GM19035 (cell line): ENCODE data around the gene B3GAT3.
"Not testable (repeated sequence)": the region's sequence is repeated elsewhere in the genome, so short reads cannot be mapped to it uniquely, and the experiment has no call there.

Source experiments
- ATAC-seq: cut with Tn5 transposase; IDR thresholded peaks from one replicate; pipeline ENCODE4 v1.9.1; 2021; ENCODE audit not compliant: unreplicated experiment

B3GAT3 gene

DNA sequence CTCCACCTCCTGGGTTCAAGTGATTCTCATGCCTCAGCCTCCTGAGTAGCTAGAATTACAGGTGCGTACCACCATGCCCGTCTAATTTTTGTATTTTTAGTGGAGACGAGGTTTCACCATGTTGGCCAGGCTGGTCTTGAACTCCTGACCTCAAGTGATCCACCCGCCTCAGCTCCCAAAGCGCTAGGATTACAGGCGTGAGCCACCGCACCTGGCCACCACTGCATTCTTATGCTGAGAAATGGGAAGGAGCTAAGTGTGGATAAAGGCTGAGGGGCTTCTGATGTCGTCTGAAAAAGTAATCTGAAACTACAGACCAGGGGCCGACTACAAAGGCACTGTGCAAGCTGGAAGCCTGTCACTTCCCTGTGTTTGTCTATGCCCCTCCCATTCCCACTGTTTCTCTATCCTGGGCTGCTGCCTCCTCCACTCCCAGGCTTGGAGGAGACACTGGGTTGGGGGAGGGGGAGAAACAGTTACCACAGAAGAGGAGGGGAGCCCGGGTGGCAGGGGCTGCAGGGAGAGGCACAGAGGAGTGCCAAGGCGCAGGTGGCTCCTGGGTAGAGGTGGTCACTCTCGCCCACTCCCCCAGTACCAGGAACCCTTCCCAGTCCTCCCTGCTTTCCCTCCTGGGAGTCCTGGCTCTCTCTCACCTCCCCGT is 17.2 kb downstream of the B3GAT3 start:
- ATAC-seq: no peak

DNA sequence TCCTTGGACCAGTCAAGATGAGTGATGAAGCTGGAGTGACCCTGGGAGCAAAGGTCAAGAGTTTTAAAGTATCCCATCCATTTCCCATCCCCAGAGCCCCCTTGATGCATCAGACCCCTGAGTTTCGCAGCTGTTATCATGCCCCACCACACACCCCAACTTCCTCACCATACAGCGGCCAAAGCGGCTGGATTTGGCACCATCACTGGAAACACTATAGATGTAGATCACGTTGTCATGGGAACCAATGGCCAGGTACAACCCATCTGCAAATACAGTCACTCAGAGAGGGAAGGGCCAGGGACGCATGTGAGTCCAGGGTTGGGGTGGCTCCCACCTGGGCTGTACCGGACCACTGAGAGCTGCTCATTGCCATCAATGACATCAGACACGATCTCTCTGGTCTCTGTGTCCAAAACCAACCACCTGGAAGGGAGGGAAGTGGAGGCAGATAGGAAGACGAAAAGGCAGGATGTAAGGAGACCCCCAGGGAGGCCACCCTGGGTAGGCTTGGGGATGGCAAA is 17.9 kb downstream of the B3GAT3 start:
- no peak for ATAC-seq

DNA sequence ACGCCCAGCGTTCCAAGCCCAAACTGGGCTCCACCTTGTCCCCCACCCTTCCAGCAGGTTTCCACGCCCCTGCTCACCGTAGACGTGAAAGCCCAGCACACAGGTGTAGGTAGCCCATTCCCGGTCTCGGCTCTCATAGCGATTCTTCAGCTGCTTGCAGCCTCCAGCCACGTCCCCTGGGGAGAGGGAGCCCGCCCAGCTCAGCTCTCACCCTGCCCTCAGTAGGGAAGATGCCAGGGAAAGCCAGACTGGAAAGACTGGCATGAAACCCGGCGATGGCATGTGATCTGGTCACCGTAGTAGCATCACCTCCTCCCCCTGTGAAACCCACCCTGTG is 18.7 kb downstream of the B3GAT3 start:
- ATAC-seq: no peak

DNA sequence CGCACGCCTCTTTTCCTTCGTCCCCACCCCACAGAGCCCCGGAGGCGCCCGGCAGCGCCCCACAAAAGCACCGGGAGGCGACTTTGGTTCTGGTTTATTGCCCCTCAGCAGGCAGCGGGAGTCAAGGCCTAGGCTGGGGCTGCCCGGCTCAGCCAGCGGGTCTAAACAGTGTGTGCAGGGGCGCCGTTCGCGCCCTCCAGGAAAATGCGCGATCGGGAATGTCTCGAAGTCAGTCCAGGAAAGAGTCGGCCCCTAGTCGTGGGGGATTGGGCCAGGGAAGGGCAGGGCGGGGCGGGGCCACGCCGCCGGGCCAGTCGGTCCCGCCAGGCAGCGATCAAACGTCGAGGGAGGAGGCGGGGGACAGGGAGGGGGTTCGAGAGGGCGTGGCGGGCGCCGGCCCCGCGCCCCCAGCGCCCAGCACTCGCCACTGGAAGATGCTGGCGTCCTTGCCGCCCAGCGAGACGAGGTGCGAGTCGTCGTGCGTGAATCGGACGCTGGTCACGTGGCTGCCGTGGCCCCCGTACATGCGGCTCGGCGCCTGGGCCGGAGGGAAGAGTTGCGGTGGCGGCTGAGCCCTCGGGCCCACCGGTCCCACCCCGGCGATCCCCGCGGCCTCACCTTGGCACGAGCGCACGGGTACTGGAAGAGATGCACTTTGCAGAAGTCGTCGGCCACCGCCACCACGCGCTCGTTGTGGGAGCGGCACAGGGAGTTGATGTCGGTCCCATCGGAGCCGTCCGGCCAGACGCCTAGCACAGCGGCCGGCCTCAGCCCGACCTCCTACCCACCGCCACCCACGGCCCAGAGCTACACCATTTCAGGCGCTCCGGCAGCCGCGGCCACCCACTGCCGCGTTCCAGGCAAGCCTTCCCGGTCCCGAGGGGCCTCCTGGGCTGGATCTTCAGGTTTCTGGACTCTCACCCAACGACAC is 19.4 kb downstream of the B3GAT3 start:
- ATAC-seq: no peak

DNA sequence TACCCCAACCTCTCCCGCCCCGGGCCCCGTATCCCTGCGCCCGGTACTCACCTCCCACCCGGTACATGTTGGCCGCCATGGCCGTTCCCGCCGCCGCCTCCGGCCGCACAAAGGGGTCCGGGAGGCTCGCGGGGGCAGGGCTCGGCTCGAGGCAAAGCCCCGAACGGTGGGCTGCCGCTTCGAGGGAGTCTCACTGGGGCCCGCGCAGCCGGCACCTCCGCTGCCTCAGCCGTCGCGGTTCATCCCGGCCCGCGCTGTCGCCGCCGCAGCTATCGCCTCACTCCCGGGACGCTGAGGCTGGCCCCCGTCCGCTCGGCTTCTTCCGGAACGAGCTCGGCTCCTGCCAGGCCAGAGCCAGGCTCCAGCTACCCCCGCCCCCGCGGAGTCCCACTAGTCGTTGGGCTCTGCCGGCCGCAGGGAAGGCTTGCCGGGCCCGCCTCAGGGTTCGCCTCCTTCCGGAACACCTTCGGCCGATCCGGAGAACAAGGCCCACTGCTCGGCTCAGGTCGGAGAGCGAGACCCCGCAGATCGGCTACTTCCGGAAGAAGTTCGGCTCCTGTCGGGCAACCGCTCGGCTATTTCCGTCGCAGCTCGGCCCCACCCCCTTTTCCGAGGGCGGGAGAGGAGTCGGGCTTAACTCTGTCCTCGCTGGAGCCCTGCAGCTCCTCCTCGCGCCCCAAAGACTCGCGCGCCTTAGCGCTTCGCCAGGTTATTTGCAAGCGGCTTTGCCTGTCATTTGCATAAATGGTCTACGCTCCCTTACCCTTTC is 20.2 kb downstream of the B3GAT3 start, which contains the start of gene MTA2:
Gene MTA2, minus strand, starts transcription at position 494 of the 769 bp plus-strand sequence. Its CDS starts 415 bp downstream, at position 79.
- peak; percentile 80 for ATAC-seq

DNA sequence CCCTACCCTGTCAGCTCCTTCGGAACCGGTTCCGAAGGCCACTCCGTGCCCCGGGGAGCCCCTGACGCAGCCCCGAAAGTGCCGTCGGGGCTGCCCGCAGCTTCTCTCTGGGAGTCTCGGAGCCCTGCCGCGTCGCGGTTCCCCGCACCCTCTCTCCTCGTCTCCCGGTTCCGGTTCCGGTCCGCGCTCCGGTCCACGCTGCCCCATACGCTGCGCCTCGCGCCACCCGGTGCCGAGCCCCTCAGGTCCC is 20.7 kb downstream of the B3GAT3 start:
- no peak for ATAC-seq

DNA sequence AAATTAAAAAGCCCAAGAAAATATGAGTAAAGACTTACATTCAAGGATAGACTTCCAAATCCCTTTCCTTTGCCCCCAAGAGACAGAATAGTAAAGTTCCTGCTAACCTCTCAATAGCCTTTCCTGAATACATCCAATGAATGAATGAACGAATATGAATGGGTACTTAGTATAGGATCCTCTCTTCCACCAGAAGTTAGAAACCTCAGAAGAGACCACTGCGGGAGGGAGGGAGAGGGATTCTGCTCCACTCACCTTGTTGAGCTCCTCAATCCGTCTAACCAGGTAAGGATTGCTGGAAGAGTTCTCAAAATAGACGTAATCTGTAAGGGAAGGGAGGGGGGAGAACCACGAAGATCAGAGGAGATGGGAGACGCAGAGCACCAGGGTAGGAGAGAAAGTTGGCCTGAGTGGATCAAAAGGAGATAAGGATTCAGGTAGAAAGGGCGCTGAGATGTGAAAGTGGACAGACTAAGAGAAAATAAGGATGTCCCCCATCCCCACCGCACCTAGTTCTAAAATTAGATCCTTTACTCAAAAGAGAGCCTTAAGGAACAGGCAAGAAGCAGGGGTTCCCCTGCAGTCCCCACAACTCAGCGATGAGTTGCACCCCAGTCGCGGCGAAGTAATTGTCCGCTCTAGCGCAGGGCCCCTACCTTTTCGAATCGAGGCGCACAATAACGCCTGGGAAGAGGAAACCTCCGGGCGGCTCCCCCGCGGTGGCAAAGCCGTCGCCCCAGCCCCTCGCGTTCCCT is 21.2 kb downstream of the B3GAT3 start:
- ATAC-seq: no peak

DNA sequence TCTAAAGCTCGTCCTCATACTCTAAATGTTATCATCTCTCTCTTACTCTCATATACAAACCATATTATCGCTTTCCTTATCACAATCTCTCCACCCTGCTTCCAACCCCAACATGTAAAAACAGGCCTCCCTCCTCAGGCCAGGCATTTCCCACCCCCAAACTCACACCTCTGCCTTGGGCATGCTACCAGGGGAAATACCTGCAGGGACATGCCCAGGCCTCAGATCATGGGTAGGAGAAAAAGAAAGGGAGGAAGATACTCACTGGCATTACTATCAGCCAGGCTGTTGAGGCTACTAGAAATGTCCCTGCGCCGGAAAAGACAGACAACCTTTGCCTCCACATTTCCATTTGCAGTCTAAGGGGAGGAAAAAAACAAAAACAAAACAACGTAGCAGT is 21.9 kb downstream of the B3GAT3 start:
- ATAC-seq: no peak

DNA sequence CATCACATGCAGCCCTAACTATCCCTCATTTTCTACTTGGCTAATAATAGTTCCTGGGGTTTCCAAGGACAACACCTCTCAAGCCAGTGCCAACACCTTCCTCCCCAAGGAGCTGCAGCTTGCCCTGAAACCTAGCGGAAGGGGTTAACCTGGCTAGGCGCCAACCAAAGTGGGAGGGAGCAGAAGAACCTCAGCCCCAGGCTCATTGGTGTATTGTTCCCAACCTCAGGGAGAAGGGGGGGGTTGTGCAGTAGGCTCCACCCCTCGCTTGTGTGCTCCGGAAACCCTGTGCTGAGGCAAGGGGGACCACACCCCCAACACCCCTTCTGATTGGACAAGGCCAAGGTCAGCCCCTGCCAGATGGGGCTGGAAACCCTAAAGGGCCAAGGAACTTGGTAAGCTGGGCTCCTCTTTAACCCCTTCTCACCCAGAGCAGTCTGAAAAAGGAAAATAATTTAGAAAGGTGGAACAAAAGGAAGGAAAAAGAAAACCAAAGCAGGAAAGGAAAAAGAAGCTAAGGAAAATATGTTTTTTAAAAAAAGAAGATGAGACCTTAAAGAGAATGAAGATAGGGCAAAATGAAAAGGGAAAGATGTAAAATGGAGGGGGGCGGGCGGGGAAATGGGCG is 22.6 kb downstream of the B3GAT3 start:
- ATAC-seq: peak; percentile 54

DNA sequence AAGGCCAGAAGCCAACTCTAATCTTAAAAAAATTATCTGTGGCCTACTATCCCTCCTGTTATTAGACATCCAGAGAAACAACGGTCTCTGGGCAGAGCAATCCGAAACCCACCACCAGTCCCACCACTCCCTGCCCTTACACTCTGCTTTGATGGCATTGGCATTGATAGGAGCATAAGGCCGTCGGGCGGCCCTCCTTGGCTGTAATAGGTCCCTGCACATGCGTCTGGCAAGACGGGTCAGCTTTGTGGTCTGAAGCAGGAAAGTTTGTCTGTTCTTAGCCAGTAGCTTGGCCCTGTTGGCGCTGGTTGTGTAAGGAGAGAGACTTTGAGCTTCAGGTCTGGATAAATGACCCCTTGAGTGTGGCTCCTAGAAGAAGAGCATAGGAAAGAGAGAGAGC is 26.7 kb downstream of the B3GAT3 start:
- no peak for ATAC-seq

DNA sequence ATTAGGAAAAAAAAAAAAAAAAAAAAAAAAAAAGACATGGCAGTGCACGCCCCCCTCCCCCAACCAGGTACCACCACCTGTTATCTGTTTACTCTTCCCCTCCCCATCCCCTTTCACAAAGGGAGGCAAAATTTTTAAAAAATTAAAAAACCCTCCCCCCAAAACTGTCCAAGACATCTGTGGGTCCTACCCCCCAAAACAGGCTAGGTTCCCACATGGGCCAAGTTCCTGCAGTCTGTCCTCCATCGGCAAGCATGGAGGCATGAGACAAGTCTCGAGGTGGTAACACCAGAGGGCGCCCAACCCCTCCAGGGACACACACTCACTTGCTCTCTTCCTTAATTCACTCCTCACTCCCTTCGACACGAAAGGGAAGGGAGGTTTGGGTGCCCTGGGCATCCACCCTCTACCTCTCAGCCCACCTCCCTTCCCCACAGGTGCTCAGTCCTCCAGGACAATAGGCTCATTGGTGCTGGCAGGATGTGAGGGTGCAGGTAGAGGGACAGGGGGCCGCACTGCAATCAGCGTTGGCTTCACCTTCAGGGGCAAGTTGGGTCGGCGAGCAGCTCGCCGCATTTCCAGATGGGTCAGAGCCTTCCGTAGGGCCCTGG is 28.2 kb downstream of the B3GAT3 start:
- no peak for ATAC-seq

DNA sequence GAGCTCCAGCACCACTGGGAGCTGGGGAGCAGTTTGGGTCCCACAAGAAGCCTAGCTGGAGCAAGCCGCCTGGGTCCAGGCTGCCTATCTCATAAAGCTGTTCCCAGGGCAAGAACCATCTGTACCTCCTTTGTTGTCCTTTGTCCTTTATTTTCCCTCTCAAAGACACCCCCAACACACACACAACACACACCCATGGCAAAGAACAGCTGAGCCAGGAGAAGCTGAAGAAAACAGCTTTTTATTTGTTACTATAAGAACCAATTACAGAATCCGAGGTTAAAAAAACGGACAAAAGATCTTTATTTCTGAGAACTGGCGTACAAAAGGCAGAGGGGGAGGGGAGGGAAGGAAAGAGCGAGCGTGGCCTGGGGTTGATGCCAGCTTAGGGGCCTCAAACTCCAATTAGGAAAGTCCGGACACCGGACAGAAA is 28.8 kb downstream of the B3GAT3 start:
- no peak for ATAC-seq

DNA sequence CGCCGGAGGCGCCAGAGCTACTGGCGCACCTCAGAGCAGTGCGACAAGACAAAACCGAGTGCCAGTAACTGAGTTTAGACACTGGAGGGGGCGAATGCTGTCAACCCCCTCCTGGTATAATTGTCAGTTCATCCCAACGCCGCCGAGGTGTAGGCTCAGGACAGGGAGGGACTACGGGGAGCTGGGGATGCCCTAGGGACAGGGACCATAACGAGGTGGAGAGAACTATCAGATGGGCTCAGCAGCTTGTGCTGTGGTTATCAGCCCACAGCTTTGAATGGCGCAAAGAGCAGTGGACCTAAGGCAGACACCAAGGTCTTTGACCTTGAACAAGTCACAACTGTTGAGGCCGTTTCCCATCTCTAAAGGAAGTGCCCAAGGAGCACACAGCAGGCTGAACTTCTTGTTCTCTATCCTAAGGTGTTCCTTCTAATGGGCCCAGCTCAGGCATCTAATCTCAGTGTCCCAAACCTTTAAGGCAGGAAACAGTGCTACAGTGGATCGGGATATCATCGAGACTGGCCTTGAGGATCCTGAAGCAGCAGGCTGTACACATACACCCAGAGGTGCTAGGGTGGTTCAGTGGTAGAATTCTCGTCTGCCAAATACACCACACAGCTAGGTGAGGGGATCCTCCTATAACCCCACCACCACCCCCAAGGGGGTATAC is 29.5 kb downstream of the B3GAT3 start:
- peak; percentile 0 for ATAC-seq

DNA sequence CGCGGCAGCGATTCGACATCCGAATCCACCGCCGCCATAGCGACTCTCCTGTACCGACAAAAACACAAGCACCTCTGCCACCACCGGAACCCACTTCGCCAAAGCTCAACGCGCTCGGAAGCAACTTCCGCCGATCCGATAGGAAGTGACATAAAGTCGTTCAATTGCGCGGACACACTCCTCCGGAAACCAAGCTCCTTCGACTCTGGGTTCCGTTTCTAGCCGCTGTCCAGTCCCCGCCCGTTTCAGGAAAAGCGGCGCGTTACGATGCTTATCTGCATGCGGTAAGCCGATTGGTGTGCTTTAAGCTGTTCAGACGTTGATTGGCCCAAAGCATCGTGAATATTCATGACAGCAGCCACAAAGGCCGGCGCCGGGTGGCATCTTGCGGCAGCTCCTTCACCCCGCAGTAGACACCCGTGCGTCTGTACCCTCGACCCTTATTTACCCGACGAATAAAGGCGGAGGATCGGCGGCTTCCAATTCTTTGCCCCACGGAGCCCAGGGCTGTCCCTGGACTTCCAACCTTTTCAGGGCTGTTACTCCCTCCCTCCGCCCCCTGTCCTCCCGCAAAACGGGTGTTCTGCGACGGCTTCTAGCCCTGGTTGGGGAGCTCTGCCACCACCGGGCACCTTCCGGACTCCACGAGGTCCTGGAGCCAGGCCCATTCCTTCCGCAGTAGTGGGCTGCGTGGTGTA is 30.2 kb downstream of the B3GAT3 start, which contains the start of gene TUT1:
Gene TUT1, minus strand, starts transcription at position 76 of the 698 bp plus-strand sequence. Its CDS starts 38 bp downstream, at position 38.
- ATAC-seq: peak; percentile 91

DNA sequence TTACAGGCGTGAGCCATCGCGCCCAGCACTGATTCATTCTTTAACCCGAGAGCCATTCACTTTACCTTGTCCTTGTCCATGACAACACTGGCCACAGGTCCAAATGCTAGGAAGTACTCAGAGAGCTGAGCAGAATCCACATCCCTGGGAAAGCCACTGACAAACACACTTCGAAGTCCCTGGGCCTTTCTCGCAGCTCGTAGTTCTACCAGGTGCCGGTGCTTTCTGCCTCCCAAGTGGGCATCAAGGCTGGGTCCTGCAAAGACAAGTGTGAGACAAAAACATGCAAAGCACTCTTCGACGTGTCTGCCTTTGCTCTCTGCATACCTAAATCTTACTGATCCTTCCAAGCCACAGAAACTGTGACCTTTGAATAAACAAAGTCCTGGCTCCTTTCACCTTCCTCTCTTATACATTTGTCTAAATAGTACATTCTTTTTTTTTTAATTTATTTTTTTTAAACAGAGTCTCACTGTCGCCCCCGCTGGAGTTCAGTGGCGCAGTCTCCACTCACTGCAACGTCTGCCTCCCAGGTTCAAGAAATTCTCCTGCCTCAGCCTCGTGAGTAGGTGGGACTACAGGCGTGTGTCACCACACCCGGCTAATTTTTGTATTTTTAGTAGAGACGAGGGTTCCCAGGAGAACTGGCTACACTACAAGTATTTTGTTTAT is 32.7 kb downstream of the B3GAT3 start:
- no peak for ATAC-seq

DNA sequence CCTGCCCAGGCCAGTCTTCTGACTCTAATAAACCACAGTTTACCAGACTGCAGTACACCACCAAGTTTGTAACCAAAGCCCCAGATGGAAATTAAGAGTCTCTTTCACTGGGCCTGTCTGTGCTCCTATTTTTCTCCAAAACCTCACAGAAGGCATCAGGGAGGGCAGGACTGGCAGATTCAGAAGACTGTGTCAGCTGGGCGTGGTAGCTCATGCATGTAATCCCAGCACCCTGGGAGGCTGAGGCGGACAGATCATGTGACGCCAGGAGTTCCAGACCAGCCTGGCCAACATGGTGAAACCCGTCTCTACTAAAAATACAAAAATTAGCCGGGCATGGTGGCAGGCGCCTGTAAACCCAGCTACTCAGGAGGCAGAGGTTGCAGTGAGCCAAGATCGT is 36.4 kb downstream of the B3GAT3 start:
- ATAC-seq: not testable (repeated sequence)

DNA sequence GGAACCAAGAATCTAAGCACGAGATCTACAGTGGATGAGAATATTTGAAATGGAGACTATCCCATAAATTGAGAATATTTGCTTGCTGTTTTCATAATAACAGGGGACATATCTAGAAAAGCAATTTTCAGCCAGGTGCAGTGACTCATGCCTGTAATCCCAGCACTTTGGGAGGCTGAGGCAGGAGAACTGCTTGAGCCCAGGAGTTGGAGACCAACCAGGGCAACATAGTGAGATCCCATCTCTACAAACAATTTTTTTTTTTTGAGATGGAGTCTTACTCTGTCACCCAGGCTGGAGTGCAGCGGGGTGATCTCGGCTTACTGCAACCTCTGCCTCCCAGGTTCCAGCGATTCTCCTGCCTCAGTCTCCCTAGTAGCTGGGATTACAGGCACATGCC is 40.1 kb downstream of the B3GAT3 start:
- not testable (repeated sequence) for ATAC-seq
